Left lung (tissue), 10 donors: ENCODE measurements around the gene IL12B. TPM values are rescaled to one million over a fixed set of nuclear protein-coding genes. Genes with fewer than 3 reads are reported as not detected.
A peak's percentile ranks its signal among the peaks of the same experiment; 100 is the strongest.

Source experiments
- ATAC-seq: fragments of 200-7000 bp; cut with Tn5 transposase; one replicate; pipeline ENCODE4 v1.9.1; 2020; ENCODE audit warnings: moderate library complexity
- DNase-seq, 4 donors: peaks; one replicate each; pipeline ENCODE4 v3.0.0-alpha.2; 2013 to 2020
- H3K27ac ChIP-seq, 2 donors: fragments of 200-600 bp; sonication (generic) in 1 of 2; one replicate each; pipeline versions ENCODE4 v1.5.0 to v1.8.0; 2020 to 2021
- H3K27me3 ChIP-seq, 2 donors: fragments of 200-600 bp; sonication (generic) in 1 of 2; one replicate each; pipeline versions ENCODE4 v1.5.0 to v1.8.0; 2020 to 2021
- H3K36me3 ChIP-seq, 2 donors: fragments of 200-600 bp; sonication (generic) in 1 of 2; one replicate each; pipeline versions ENCODE4 v1.5.0 to v1.8.0; 2020 to 2021
- H3K4me1 ChIP-seq, 2 donors: fragments of 200-600 bp; one replicate each; pipeline ENCODE4 v1.8.0; 2021
- H3K4me3 ChIP-seq, 2 donors: fragments of 200-600 bp; sonication (generic) in 1 of 2; one replicate each; pipeline versions ENCODE4 v1.5.0 to v1.8.0; 2020 to 2021; ENCODE audit warnings: mild to moderate bottlenecking in 1 of 2
- H3K9me3 ChIP-seq, 2 donors: fragments of 200-600 bp; sonication (generic) in 1 of 2; one replicate each; pipeline versions ENCODE4 v1.5.0 to v1.8.0; 2020 to 2021
- intact Hi-C, 2 donors: fragments of 100-400 bp; cut with DNase I; formaldehyde crosslinking; loops; one replicate each; pipeline versions ENCODE4 v1.11.2 to v1.14.2; 2022
- polyA plus RNA-seq, 6 donors: library from polyadenylated mRNA; unstranded; fragments of 120-200 nt; gene quantifications; one replicate each; pipeline ENCODE4 v1.2.1, GENCODE V29; 2013; ENCODE audit not compliant: insufficient read length in 6 of 6
- total RNA-seq, 2 donors: library from RNA; stranded (reverse); fragmentation: NEBNext Ultra II Directional; extraction: Animal tissue kit (Norgen Biotek cat#: 25700); gene quantifications; one replicate each; pipeline ENCODE4 v1.2.1, GENCODE V29; 2021
- TF ChIP-seq, protein P1 (sequence below), 2 donors: fragments of 200-600 bp; sonication (generic) in 1 of 2; IDR thresholded peaks; one replicate each; pipeline versions ENCODE4 v1.5.0 to v1.8.0; 2021; ENCODE audit warnings: antibody characterized with exemption in 2 of 2
- donor health status: DM: no; HTN: yes; CAD: no.
- donor health status: DM: no; HTN: no; CAD: no.

Gene IL12B
- total and polyA plus RNA-seq, 8 donors, result 0.08 to 0.10 (median 0.10) TPM; not detected in 4

DNA sequence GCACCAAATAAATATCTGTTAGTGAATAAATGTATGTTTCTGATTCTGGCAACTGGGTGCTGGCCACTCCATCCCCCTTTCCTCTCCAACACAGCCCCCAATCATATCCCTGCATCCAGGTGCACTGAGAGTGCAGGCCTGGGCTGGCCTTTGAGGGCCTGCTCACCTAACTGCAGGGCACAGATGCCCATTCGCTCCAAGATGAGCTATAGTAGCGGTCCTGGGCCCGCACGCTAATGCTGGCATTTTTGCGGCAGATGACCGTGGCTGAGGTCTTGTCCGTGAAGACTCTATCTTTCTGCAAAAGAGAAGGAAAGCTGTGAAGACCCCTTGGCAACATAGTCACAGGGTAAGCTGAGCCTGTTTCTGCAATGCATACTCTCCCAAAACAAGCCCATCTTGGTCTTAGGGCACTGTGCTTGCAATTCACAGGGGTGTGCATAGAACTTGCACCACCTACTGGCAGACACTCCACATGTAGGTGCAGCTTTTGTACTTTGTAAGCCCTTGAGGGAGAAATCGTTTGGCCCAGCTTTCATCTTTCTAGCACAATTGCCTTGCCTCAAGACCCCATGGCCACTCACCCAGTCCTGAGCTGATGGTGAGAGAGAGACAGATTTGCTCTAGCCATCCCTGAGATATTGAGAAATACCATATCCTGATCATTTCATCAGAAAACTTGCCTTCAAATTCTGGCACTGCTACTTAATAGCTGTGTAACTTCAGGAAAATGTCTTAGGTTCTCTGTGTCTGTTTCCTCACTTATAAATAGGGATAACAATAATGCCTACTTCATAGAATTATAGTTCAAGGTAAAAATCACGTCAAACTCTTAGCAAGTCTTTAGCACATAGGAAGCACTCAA is 13.5 kb downstream of the IL12B start:
- no peak overlapping the region for H3K4me3 ChIP-seq
- TF ChIP-seq, protein P1, sequence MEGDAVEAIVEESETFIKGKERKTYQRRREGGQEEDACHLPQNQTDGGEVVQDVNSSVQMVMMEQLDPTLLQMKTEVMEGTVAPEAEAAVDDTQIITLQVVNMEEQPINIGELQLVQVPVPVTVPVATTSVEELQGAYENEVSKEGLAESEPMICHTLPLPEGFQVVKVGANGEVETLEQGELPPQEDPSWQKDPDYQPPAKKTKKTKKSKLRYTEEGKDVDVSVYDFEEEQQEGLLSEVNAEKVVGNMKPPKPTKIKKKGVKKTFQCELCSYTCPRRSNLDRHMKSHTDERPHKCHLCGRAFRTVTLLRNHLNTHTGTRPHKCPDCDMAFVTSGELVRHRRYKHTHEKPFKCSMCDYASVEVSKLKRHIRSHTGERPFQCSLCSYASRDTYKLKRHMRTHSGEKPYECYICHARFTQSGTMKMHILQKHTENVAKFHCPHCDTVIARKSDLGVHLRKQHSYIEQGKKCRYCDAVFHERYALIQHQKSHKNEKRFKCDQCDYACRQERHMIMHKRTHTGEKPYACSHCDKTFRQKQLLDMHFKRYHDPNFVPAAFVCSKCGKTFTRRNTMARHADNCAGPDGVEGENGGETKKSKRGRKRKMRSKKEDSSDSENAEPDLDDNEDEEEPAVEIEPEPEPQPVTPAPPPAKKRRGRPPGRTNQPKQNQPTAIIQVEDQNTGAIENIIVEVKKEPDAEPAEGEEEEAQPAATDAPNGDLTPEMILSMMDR (IDR thresholded peaks at IDR 0.05), result peak; percentile 42 to 52
- H3K27ac ChIP-seq, result no peak overlapping the region
- intact Hi-C loops, result no loop called here
- DNase-seq (peak in 1 of 4 donors; percentile 52), ATAC-seq (peak; percentile 95)
- H3K27me3 ChIP-seq, result peaks cover 7 to 13% of the 10 kb centered on the region in 2 donors
- H3K9me3 ChIP-seq, result no peaks in the 10 kb centered on the region
- no peaks in the 10 kb centered on the region for H3K4me1 ChIP-seq
- no peaks in the 10 kb centered on the region for H3K36me3 ChIP-seq

DNA sequence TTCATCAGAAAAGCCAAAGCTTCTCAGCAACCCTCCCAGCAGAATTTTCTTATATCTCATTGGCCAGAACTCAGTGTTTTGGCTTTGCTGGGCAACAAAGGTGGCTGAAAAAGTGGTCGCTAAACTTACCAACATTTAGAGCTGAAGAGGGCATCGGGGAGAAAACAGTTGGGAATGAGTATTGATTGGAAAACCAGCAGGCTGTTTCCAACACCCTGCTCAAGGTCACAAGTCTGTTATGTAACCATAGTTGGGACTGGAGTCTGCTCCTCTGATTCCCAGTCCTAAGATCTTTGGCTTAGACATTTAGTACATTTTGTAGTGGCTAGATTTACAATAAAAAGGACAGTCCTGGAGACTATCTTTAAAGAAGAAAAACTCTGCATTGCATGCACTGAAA is 17.1 kb downstream of the IL12B start:
- TF ChIP-seq, protein P1 (IDR thresholded peaks at IDR 0.05), result no peak

DNA sequence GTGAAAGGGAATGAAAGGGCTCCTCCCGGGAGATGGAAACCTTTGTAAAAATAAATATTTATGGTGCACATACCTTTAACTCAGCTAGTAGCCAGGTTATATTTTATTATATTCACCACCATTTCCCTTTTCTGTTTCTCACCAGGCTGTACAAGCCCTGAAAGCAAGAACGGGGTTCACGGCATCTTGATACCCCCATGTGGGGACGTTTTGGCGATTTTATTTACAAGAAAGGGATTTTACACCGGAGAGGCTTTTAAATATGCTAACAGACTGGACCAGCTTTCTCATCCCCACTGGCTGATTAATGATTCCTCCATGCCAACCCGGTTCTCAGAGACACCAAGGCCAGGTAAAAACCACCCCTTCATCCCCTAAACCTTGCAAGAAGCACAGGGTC is 19.2 kb downstream of the IL12B start:
- TF ChIP-seq, protein P1 (IDR thresholded peaks at IDR 0.05), result no peak
- intact Hi-C loops, result no loop called here
- Histone ChIP-seq H3K27me3 (peaks cover 7 to 40% of the 10 kb centered on the region in 2 donors), H3K4me3 (peak overlapping the region in 1 of 2 donors; percentile 7), H3K36me3 (no peaks in the 10 kb centered on the region), H3K4me1 (peaks cover 0 to 5% of the 10 kb centered on the region in 2 donors), H3K27ac (peak overlapping the region; percentile 35 to 42), H3K9me3 (no peaks in the 10 kb centered on the region)
- DNase-seq (no peak), ATAC-seq (no peak)

More for the DNA sequence above, 17.1 kb downstream of the IL12B start:
- ATAC-seq (no peak), DNase-seq (no peak)
- Histone ChIP-seq H3K4me3 (no peak overlapping the region), H3K36me3 (no peaks in the 10 kb centered on the region), H3K4me1 (peaks cover 0 to 5% of the 10 kb centered on the region in 2 donors), H3K9me3 (no peaks in the 10 kb centered on the region), H3K27ac (no peak overlapping the region), H3K27me3 (peaks cover 7 to 40% of the 10 kb centered on the region in 2 donors)
- intact Hi-C loops, result no loop called here

DNA sequence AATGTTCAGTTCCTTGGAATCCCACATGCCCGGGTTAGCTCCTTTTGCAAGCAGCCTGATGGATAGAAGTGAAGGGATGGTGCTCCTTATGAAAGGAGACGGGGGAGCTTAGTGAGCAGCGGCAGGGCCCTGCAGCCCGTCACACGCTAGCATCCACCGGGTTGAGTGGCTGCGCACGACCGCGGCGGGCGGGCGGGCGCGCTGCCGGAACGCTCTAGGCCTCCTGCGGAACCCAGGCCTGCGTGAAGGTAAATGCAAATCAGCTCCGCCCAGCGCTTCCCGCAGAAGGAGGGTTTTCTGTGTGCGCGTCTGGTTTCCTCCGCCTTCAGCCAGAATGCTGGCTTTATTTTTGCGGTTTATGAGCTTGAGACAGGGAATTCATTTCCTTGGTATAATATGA is 19.8 kb downstream of the IL12B start:
- DNase-seq (peak in 3 of 4 donors; percentile 43 to 86 (median 75)), ATAC-seq (peak; percentile 97)
- Histone ChIP-seq H3K27me3 (peaks cover 7 to 40% of the 10 kb centered on the region in 2 donors), H3K27ac (peak overlapping the region; percentile 35 to 42), H3K36me3 (no peaks in the 10 kb centered on the region), H3K9me3 (no peaks in the 10 kb centered on the region), H3K4me1 (peaks cover 0 to 5% of the 10 kb centered on the region in 2 donors), H3K4me3 (peak overlapping the region in 1 of 2 donors; percentile 7)
- TF ChIP-seq, protein P1 (IDR thresholded peaks at IDR 0.05), result no peak
- intact Hi-C loops, result no loop called here

DNA sequence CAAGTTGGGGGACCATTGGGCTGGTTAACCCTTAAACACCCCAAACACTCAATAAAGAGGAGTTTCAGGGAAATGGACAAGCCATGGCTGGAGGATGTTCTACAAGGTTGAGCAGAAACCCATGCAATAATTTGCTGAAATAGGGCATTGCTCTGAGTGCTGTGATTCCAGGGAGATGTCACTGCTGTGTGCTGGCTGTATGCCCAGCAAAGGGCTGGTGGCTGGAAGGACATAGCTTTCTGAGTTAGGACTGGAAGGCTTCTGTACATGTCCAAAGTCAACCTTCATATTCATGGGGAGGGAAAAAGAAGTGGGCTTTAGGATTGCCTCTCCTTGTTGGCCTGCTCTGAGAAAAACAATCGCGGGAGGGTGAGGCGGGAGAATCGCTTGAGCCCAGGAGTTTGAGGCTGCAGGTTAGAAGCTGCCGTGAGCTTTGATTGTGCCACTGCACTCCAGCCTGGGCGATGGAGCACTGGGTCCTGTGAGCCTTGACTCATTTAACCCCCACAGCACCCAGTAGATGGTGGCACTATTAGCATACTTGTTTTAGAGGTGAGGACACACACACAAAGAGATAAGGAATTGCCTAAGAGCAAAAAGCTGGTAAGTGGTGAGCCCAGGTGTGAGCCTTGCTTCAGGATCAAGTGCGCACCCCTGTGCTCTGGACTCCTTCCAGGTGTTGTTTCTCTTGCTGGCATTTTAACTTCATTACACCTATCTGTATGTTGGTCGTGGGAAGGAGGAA is 20.4 kb downstream of the IL12B start:
- TF ChIP-seq, protein P1 (IDR thresholded peaks at IDR 0.05), result no peak
- no peaks in the 10 kb centered on the region for H3K36me3 ChIP-seq
- DNase-seq (no peak), ATAC-seq (peak; percentile 66)
- peak overlapping the region; percentile 35 to 42 for H3K27ac ChIP-seq
- peaks cover 0 to 5% of the 10 kb centered on the region in 2 donors for H3K4me1 ChIP-seq
- H3K9me3 ChIP-seq, result no peaks in the 10 kb centered on the region
- peaks cover 7 to 40% of the 10 kb centered on the region in 2 donors for H3K27me3 ChIP-seq
- intact Hi-C loops, result no loop called here
- H3K4me3 ChIP-seq, result peak overlapping the region in 1 of 2 donors; percentile 7
